Measurements from ENCODE around the gene CYB5R2.

CYB5R2 gene

DNA sequence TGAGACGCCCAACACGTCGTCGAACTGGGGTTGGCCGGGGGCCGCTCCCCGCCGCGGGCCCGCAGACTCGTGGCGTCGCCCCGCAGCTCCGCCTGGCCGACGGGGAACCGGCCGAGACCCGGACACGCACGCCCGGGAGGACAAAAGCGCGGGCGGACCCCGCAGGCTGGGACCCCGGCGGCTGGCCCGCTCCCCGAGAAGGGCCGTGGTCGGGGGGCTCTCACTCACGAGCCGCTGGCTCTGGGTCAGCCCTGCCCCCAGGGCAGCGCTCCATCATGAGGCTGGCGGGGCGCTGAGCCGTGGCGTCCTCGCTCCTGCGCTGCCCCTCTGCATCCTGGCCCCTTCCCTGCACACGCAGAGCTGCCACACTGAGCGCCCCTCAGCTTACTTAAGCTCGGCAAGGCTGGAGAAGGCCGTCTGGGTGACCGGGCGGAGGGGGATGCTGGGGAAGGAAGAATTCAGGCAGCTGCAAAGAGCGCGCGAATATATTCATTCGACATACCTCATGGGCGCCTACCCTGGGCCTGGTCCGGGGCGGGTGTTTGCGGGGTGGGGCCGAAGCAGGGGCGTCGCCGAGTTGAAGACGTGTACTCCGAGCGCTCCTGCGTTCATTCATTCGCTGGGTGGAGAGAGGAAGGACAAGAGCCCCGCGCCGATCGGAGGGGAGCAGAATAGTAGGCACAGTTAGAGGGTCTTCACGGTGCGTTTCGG, 579 bp upstream of the CYB5R2 start:
- in situ Hi-C loops (cut with HindIII; ENCODE audit: low pct_ligation_motif_present, low sequenced_read_pairs) = no loop called here
- H3K4me3 ChIP-seq (ENCODE audit: low read depth, low read length) = peak overlapping the region; percentile 50
- no peak overlapping the region for H3K27ac ChIP-seq
- peaks cover 4% of the 10 kb centered on the region for H3K27me3 ChIP-seq (replicated peaks)
- TF ChIP-seq, protein P1, sequence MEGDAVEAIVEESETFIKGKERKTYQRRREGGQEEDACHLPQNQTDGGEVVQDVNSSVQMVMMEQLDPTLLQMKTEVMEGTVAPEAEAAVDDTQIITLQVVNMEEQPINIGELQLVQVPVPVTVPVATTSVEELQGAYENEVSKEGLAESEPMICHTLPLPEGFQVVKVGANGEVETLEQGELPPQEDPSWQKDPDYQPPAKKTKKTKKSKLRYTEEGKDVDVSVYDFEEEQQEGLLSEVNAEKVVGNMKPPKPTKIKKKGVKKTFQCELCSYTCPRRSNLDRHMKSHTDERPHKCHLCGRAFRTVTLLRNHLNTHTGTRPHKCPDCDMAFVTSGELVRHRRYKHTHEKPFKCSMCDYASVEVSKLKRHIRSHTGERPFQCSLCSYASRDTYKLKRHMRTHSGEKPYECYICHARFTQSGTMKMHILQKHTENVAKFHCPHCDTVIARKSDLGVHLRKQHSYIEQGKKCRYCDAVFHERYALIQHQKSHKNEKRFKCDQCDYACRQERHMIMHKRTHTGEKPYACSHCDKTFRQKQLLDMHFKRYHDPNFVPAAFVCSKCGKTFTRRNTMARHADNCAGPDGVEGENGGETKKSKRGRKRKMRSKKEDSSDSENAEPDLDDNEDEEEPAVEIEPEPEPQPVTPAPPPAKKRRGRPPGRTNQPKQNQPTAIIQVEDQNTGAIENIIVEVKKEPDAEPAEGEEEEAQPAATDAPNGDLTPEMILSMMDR (IDR thresholded peaks at IDR 0.05; ENCODE audit: low read depth, low read length, missing control alignments) = no peak
- DNase-seq = no peak
- no peaks in the 10 kb centered on the region for H3K36me3 ChIP-seq (replicated peaks)

DNA sequence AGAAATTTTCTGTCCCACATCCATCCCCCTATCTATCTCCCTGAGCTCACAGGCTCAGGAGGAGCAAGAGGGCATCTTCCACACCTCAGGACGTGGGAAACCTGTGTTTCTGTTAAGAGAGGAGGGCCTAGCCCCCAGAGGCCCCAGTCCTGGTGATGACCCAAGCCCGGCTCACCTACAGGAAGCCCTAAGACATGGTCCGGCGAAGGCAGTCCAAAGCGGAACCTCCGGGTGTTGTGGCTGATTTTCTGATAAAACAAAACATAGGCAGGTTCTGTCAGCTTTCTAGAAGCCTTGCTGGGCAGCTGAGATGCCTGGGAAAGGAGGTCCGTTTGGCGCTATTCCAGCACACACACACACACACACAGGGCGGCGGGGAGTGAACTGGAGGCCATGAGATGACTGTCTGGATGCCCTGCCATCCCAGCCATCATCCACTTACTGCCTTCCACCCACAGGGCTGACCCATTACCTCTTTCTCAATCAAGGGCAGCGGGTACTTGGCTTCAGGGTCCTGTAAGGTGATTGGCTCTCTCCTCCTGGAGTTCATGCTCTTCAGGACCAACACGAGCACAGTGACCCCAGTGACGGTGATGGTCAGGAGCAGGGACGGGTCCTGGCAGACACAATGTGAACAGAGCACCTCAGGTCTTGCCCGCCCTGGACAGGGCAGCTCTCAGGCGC, 882 bp downstream of the CYB5R2 start:
- no peaks in the 10 kb centered on the region for H3K36me3 ChIP-seq (replicated peaks)
- H3K27me3 ChIP-seq (replicated peaks) = peaks cover 4% of the 10 kb centered on the region
- TF ChIP-seq, protein P1 (IDR thresholded peaks at IDR 0.05; ENCODE audit: low read depth, low read length, missing control alignments) = no peak
- H3K27ac ChIP-seq = no peak overlapping the region
- no peak overlapping the region for H3K4me3 ChIP-seq (ENCODE audit: low read depth, low read length)
- in situ Hi-C loops (cut with HindIII; ENCODE audit: low pct_ligation_motif_present, low sequenced_read_pairs) = no loop called here
- no peak for DNase-seq

DNA sequence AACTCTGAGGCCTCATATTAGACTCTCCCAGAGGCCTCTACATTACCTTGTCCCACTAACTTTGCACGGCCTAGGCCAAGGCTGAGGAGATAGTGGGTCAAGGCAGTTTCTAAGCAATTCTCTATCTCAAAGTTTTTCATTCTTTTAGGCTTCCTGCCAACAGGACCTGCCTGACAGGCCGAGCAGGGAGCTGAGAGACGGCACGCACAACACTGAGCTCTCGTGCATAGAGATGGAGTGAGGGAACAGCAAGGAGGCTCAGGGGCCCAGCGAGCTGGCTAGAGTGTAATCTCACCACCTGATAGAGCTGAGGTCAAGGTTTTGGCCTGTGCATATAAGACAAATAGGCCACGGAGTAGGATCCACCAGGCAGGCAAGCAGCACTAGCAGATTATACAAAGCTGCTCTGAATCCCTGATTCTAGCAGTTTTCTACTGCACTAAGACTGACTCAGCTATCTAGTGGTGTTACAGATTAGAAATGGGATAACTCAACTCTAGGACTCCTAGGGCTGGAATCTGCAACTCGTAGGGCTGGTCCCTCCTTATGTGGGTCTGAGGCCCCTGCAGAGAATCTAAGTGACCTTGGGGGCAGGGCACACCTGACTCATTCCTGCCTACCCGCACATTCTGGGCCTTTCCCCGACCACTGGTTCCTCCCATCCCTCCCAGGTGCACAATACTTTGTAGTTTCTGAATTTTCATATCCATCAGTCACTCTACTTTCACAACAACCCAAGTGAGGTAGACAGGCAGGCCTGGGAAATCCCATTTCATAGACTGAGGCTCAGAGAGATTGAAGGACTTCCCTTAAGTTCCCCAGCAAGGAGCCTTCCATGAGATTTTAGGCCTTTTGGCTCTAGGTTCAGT, 1.7 kb downstream of the CYB5R2 start:
- in situ Hi-C loops (cut with HindIII; ENCODE audit: low pct_ligation_motif_present, low sequenced_read_pairs) = no loop called here
- TF ChIP-seq, protein P1 (IDR thresholded peaks at IDR 0.05; ENCODE audit: low read depth, low read length, missing control alignments) = no peak
- Histone ChIP-seq H3K27me3 (replicated peaks) (peaks cover 4% of the 10 kb centered on the region), H3K27ac (no peak overlapping the region), H3K36me3 (replicated peaks) (no peaks in the 10 kb centered on the region), H3K4me3 (ENCODE audit: low read depth, low read length) (no peak overlapping the region)
- DNase-seq = no peak

DNA sequence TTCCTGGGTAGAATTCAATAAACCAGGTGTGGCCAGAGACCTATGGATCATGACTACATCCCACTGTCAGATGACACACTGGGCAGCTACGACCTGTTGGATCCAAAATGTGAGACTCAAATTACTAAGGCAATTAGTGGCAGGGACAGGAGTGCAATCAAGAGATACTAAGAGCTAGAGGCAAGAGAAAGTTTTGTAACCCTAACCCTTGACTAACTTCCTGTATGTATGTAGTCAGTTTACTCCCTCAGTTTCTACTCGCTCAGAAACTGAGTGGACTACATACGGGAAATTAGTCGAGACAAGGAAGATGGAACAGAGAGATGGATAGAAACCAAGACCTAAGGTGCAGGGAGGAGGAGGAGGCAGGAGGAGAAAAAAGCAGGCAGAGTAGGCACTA, 2.7 kb downstream of the CYB5R2 start:
- Histone ChIP-seq H3K27ac (no peak overlapping the region), H3K27me3 (replicated peaks) (peaks cover 4% of the 10 kb centered on the region), H3K36me3 (replicated peaks) (no peaks in the 10 kb centered on the region), H3K4me3 (ENCODE audit: low read depth, low read length) (no peak overlapping the region)
- DNase-seq = no peak
- in situ Hi-C loops (cut with HindIII; ENCODE audit: low pct_ligation_motif_present, low sequenced_read_pairs) = no loop called here
- TF ChIP-seq, protein P1 (IDR thresholded peaks at IDR 0.05; ENCODE audit: low read depth, low read length, missing control alignments) = no peak

DNA sequence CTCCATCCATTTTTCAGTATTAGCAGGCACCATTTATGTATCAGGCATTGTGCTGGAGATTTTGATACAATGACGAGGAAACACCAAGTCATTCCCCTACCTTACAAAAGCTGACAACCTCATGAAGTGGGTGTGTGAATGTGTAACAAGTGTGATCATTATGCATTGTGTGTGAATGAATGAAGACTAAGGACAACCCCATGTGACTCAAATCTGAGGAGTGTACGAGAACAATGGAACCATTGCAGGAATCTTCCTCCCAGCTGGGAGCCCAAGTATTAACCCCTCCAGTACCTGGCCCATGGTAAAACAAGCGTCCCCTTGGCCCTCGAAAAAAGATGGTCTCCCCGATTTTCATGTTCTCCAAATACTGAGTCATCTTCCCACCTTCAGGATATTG, 4.4 kb downstream of the CYB5R2 start:
- Histone ChIP-seq H3K4me3 (ENCODE audit: low read depth, low read length) (no peak overlapping the region), H3K27ac (no peak overlapping the region), H3K27me3 (replicated peaks) (peaks cover 4% of the 10 kb centered on the region), H3K36me3 (replicated peaks) (no peaks in the 10 kb centered on the region)
- no peak for DNase-seq
- TF ChIP-seq, protein P1 (IDR thresholded peaks at IDR 0.05; ENCODE audit: low read depth, low read length, missing control alignments) = no peak
- in situ Hi-C loops (cut with HindIII; ENCODE audit: low pct_ligation_motif_present, low sequenced_read_pairs) = no loop called here

Measured in brain microvascular endothelial cell (primary cell).